K562 (cell line): ENCODE measurements around the gene PITHD1. TPM values are rescaled to one million over a fixed set of nuclear protein-coding genes. Genes with fewer than 3 reads are reported as not detected.

ENCODE experiments used
- E2F3 ChIP-seq: fragments of 250-450 bp; sonication (Bioruptor Pico); IDR thresholded peaks from 2 replicates; pipeline ENCODE4 v1.4.0; 2020; ENCODE audit warnings: mild to moderate bottlenecking
- E2F4 ChIP-seq: sonication (generic); formaldehyde crosslinking; IDR thresholded peaks from 2 replicates; pipeline ENCODE4 v1.8.0; 2022; ENCODE audit warnings: mild to moderate bottlenecking, low read depth, missing genetic modification reagents
- E2F5 ChIP-seq: sonication (generic); formaldehyde crosslinking; IDR thresholded peaks from 2 replicates; pipeline ENCODE4 v1.8.0; 2022; ENCODE audit warnings: mild to moderate bottlenecking, missing genetic modification reagents
- MAFK ChIP-seq: IDR thresholded peaks from 2 replicates; pipeline ENCODE4 v1.6.1; 2011; ENCODE audit warnings: low read length, improper control_type of control experiment
- MYNN ChIP-seq, 2 experiments: sonication (generic); formaldehyde crosslinking in 1 of 2; IDR thresholded peaks; 2 replicates each; pipeline versions ENCODE4 v1.5.0 to v1.6.1; 2016 to 2020; ENCODE audit warnings: antibody characterized with exemption in 1 of 2, missing genetic modification reagents in 1 of 2
- NFATC3 ChIP-seq: fragments of 450-650 bp; IDR thresholded peaks from 2 replicates; pipeline ENCODE4 v1.6.1; 2017; ENCODE audit warnings: mild to moderate bottlenecking
- SETDB1 ChIP-seq: IDR thresholded peaks from one replicate; pipeline ENCODE4 v1.6.1; 2012; ENCODE audit warnings: low read length, control low read depth, inconsistent platforms
- THRB ChIP-seq: fragments of 450-650 bp; formaldehyde crosslinking; conservative IDR thresholded peaks from 2 replicates; pipeline ENCODE4 v1.4.0; 2022; ENCODE audit warnings: mild to moderate bottlenecking, missing genetic modification characterization
- ZBTB11 ChIP-seq, 3 experiments: fragments of 200-800 bp in 1 of 3; fragments of 250-450 bp in 1 of 3; fragments of 450-650 bp in 1 of 3; sonication (Bioruptor Pico) in 1 of 3; sonication (Bioruptor generic) in 1 of 3; formaldehyde crosslinking in 1 of 3; IDR thresholded peaks; 2 replicates each; pipeline versions ENCODE4 v1.6.1 to v1.8.0; 2016 to 2022; ENCODE audit warnings: mild to moderate bottlenecking in 2 of 3, missing genetic modification characterization in 2 of 3, missing compliant biosample characterization in 1 of 3, moderate library complexity in 1 of 3
- ZNF609 ChIP-seq: sonication (generic); formaldehyde crosslinking; IDR thresholded peaks from 2 replicates; pipeline ENCODE4 v1.8.1; 2023; ENCODE audit warnings: missing genetic modification reagents, mild to moderate bottlenecking, borderline replicate concordance
- polyA plus RNA-seq, 8 experiments: library from polyadenylated mRNA; depleted of rRNA in 4 of 8; stranded (reverse) in 5 of 8; unstranded in 3 of 8; fragments of >200 nt; fragmentation: Nextera tagmentation in 2 of 8; fragmentation: Illumina TruSeq in 1 of 8; extraction: Ambion mirVana in 2 of 8; extraction: Trizol in 1 of 8; gene quantifications; 2 replicates each; pipeline versions ENCODE4 v1.2.1 to v1.2.3, GENCODE V29; 2011 to 2014; ENCODE audit warnings: inconsistent platforms in 1 of 8, missing spikeins in 1 of 8
- total RNA-seq, 7 experiments: library from RNA; depleted of rRNA in 6 of 7; stranded (reverse); fragments of >200 nt in 6 of 7; fragmentation: Illumina TruSeq in 2 of 7; extraction: Trizol in 2 of 7; gene quantifications; 2 replicates each; pipeline versions ENCODE4 v1.2.1 to v1.2.3, GENCODE V29; 2011 to 2021; ENCODE audit warnings: low replicate concordance in 1 of 7

Gene PITHD1
- total and polyA plus RNA-seq, 9 of the 15 experiments (the other 6 are each of a cell fraction or from before 2014, with no cell fraction given): 46.5 to 175 (median 149) TPM

- TF ChIP-seq MAFK: peak; percentile 88
- TF ChIP-seq SETDB1: no peak
- no peak for TF ChIP-seq ZNF609
- no peak for TF ChIP-seq E2F5 (CRISPR knock-in tag)
- TF ChIP-seq MYNN (IDR thresholded peaks at IDR 0.05): no peak
- TF ChIP-seq MYNN (CRISPR knock-in tag; IDR thresholded peaks at IDR 0.05): no peak
- TF ChIP-seq ZBTB11 (CRISPR knock-in tag; IDR thresholded peaks at IDR 0.05): no peak
- TF ChIP-seq NFATC3: no peak
- no peak for TF ChIP-seq THRB (CRISPR knock-in tag)
- TF ChIP-seq E2F4 (CRISPR knock-in tag): no peak
- TF ChIP-seq E2F3 (CRISPR knock-in tag): no peak
Observed at GRCh38 chr1:23732363-23733224, 45.6 kb upstream of the PITHD1 start (continued).
